H9 (cell line): Measurements from ENCODE around the gene DPH2. TPM values are rescaled to one million over a fixed set of nuclear protein-coding genes. Genes with fewer than 3 reads are reported as not detected.

Experiments
- DNase-seq: peaks from one replicate; pipeline ENCODE4 v3.0.0-alpha.2; 2017
- H2AFZ ChIP-seq: one replicate; pipeline ENCODE4 v1.6.1; 2013; ENCODE audit warnings: mild to moderate bottlenecking, low read length, control low read depth, moderate library complexity
- H2AK5ac ChIP-seq: 2 replicates; pipeline ENCODE4 v1.6.1; 2013; ENCODE audit warnings: low read length, control low read depth, mixed read lengths; ENCODE audit not compliant: insufficient read length
- H2BK120ac ChIP-seq: one replicate; pipeline ENCODE4 v1.6.1; 2013; ENCODE audit warnings: low read depth, mild to moderate bottlenecking, low read length, control low read depth, inconsistent platforms; ENCODE audit not compliant: poor library complexity, severe bottlenecking
- H2BK12ac ChIP-seq: 2 replicates; pipeline ENCODE4 v1.6.1; 2013; ENCODE audit warnings: low read length, control low read depth, mixed read lengths, low read depth; ENCODE audit not compliant: insufficient read length
- H2BK15ac ChIP-seq: 2 replicates; pipeline ENCODE4 v1.6.1; 2013; ENCODE audit warnings: low read depth, low read length, control low read depth
- H2BK20ac ChIP-seq: one replicate; pipeline ENCODE4 v1.6.1; 2013; ENCODE audit warnings: low read depth, mild to moderate bottlenecking, low read length, control low read depth, inconsistent platforms; ENCODE audit not compliant: poor library complexity, severe bottlenecking
- H2BK5ac ChIP-seq: 2 replicates; pipeline ENCODE4 v1.6.1; 2013; ENCODE audit warnings: low read length, control low read depth, mixed read lengths; ENCODE audit not compliant: insufficient read length
- H3K14ac ChIP-seq: 2 replicates; pipeline ENCODE4 v1.6.1; 2013; ENCODE audit warnings: low read length, control low read depth; ENCODE audit not compliant: insufficient read depth
- H3K18ac ChIP-seq: 2 replicates; pipeline ENCODE4 v1.6.1; 2013; ENCODE audit warnings: low read depth, mild to moderate bottlenecking, mixed read lengths, low read length, control low read depth; ENCODE audit not compliant: insufficient read length
- H3K23ac ChIP-seq: 2 replicates; pipeline ENCODE4 v1.6.1; 2013; ENCODE audit warnings: low read length, control low read depth, mixed read lengths, low read depth; ENCODE audit not compliant: insufficient read length
- H3K23me2 ChIP-seq: 2 replicates; pipeline ENCODE4 v1.6.1; 2013; ENCODE audit warnings: low read depth, mild to moderate bottlenecking, mixed read lengths, low read length, control low read depth; ENCODE audit not compliant: insufficient read length, poor library complexity, severe bottlenecking
- H3K27ac ChIP-seq: 2 replicates; pipeline ENCODE4 v1.5.1; 2013; ENCODE audit warnings: low read length, control low read depth, mixed read lengths, low read depth; ENCODE audit not compliant: insufficient read length
- H3K27me3 ChIP-seq: 2 replicates; pipeline ENCODE4 v1.6.1; 2013; ENCODE audit warnings: low read length, control low read depth, inconsistent platforms; ENCODE audit not compliant: insufficient read depth
- H3K4ac ChIP-seq: 2 replicates; pipeline ENCODE4 v1.6.1; 2013; ENCODE audit warnings: low read depth, mild to moderate bottlenecking, control low read depth, inconsistent platforms, low read length, moderate library complexity
- H3K4me1 ChIP-seq: 2 replicates; pipeline ENCODE4 v1.6.1; 2013; ENCODE audit warnings: low read length, control low read depth, inconsistent platforms; ENCODE audit not compliant: insufficient read depth
- H3K4me2 ChIP-seq: 2 replicates; pipeline ENCODE4 v1.6.1; 2013; ENCODE audit warnings: low read length, control low read depth, mixed read lengths; ENCODE audit not compliant: insufficient read length, insufficient read depth
- H3K56ac ChIP-seq: 2 replicates; pipeline ENCODE4 v1.6.1; 2013; ENCODE audit warnings: low read depth, mild to moderate bottlenecking, mixed read lengths, low read length, control low read depth; ENCODE audit not compliant: insufficient read length
- H3K79me1 ChIP-seq: 2 replicates; pipeline ENCODE4 v1.6.1; 2013; ENCODE audit warnings: low read depth, mild to moderate bottlenecking, moderate library complexity, low read length, control low read depth, inconsistent platforms; ENCODE audit not compliant: insufficient read depth, poor library complexity, severe bottlenecking
- H3K79me2 ChIP-seq: 2 replicates; pipeline ENCODE4 v1.6.1; 2013; ENCODE audit warnings: low read length, control low read depth, inconsistent platforms; ENCODE audit not compliant: insufficient read depth
- H3K9ac ChIP-seq: 2 replicates; pipeline ENCODE4 v1.6.1; 2013; ENCODE audit warnings: low read length, control low read depth, mixed read lengths; ENCODE audit not compliant: insufficient read length; ENCODE audit errors: extremely low read depth
- H3K9me3 ChIP-seq: one replicate; pipeline ENCODE4 v1.6.1; 2013; ENCODE audit warnings: low read depth, low read length, inconsistent platforms; ENCODE audit not compliant: control insufficient read depth
- H3T11ph ChIP-seq: one replicate; pipeline ENCODE4 v1.6.1; 2013; ENCODE audit warnings: mild to moderate bottlenecking, low read length, control low read depth, inconsistent platforms
- H4K20me1 ChIP-seq: one replicate; pipeline ENCODE4 v1.6.1; 2013; ENCODE audit not compliant: control insufficient read depth, insufficient read length, insufficient read depth
- H4K5ac ChIP-seq: 2 replicates; pipeline ENCODE4 v1.6.1; 2013; ENCODE audit warnings: low read depth, mild to moderate bottlenecking, mixed read lengths, low read length, control low read depth; ENCODE audit not compliant: insufficient read length
- H4K8ac ChIP-seq: replicated peaks from 2 replicates; pipeline ENCODE4 v1.6.1; 2013; ENCODE audit warnings: low read length, control low read depth, mixed read lengths, low read depth; ENCODE audit not compliant: insufficient read length
- H4K91ac ChIP-seq: 2 replicates; pipeline ENCODE4 v1.6.1; 2013; ENCODE audit warnings: low read depth, mild to moderate bottlenecking, moderate library complexity, mixed read lengths, low read length, control low read depth; ENCODE audit not compliant: insufficient read length
- H3K27ac Mint-ChIP-seq, 3 experiments: 2 replicates in 2 of 3; 3 replicates in 1 of 3; pipeline ENCODE4 v1.8.0; 2020 to 2021; ENCODE audit warnings: mixed read lengths in 3 of 3, mild to moderate bottlenecking in 1 of 3, moderate library complexity in 1 of 3
- H3K27me3 Mint-ChIP-seq: 2 replicates; pipeline ENCODE4 v1.8.0; 2021; ENCODE audit warnings: low read depth, mild to moderate bottlenecking, moderate library complexity, mixed read lengths
- H3K36me3 Mint-ChIP-seq, 3 experiments: 2 replicates in 2 of 3; 3 replicates in 1 of 3; pipeline ENCODE4 v1.8.0; 2020 to 2021; ENCODE audit warnings: low read depth in 3 of 3, mixed read lengths in 3 of 3; ENCODE audit not compliant: insufficient read depth in 1 of 3
- H3K4me1 Mint-ChIP-seq, 2 experiments: 2 replicates each; pipeline ENCODE4 v1.8.0; 2020; ENCODE audit warnings: mixed read lengths in 2 of 2
- H3K4me3 Mint-ChIP-seq, 2 experiments: 2 replicates in 1 of 2; 3 replicates in 1 of 2; pipeline ENCODE4 v1.8.0; 2020 to 2021; ENCODE audit warnings: mild to moderate bottlenecking in 2 of 2, mixed read lengths in 2 of 2, moderate library complexity in 1 of 2
- H3K9me3 Mint-ChIP-seq, 2 experiments: 2 replicates in 1 of 2; 3 replicates in 1 of 2; pipeline ENCODE4 v1.8.0; 2020; ENCODE audit warnings: mild to moderate bottlenecking in 2 of 2, mixed read lengths in 2 of 2, moderate library complexity in 1 of 2
- WGBS: extraction: QIAGEN DNeasy Blood & Tissue Kit; methylation state at CpG from one replicate; pipeline ENCODE4 v1.1.7; 2013; ENCODE audit warnings: missing lambda C conversion rate, low lambda C conversion rate, mixed read lengths; ENCODE audit not compliant: insufficient read length; ENCODE audit errors: extremely low coverage; 5-methylcytosine and 5-hydroxymethylcytosine counted together
- total RNA-seq: library from RNA; stranded (reverse); gene quantifications from 2 replicates; pipeline ENCODE4 v1.2.1, GENCODE V29; 2021
- TF ChIP-seq, protein P1 (sequence below): fragments of 200-600 bp; sonication (generic); conservative IDR thresholded peaks from 3 replicates; pipeline ENCODE4 v1.8.0; 2021; ENCODE audit warnings: antibody characterized with exemption, mild to moderate bottlenecking

The DPH2 gene
- total RNA-seq, 1 experiment from 2014 or later = 74.4 TPM

- Histone ChIP-seq H3K9me3 (no peaks in the 10 kb centered on the region), H3K4ac (no peak overlapping the region), H2AK5ac (no peak overlapping the region), H3K23me2 (no peaks in the 10 kb centered on the region), H2BK120ac (no peak overlapping the region), H3K18ac (no peak overlapping the region), H3K4me1 (no peaks in the 10 kb centered on the region), H3K14ac (no peak overlapping the region), H3K23ac (no peak overlapping the region), H4K20me1 (no peaks in the 10 kb centered on the region), H3K79me2 (no peaks in the 10 kb centered on the region), H3K79me1 (no peaks in the 10 kb centered on the region), H4K8ac (no peak overlapping the region), H4K91ac (no peak overlapping the region), H2BK15ac (no peak overlapping the region), H3K56ac (no peak overlapping the region), H2BK12ac (no peak overlapping the region), H2BK5ac (no peak overlapping the region), H3K27ac (no peak overlapping the region), H3K9ac (no peak overlapping the region), H4K5ac (no peak overlapping the region), H2AFZ (no peak overlapping the region), H3K27me3 (no peaks in the 10 kb centered on the region), H3K4me2 (no peak overlapping the region), H3T11ph (no peak overlapping the region), H2BK20ac (no peak overlapping the region)
- H3K27me3 Mint-ChIP-seq = no peaks in the 10 kb centered on the region
- no peak overlapping the region for H3K4me3 Mint-ChIP-seq
- DNase-seq = no peak
- TF ChIP-seq, protein P1, sequence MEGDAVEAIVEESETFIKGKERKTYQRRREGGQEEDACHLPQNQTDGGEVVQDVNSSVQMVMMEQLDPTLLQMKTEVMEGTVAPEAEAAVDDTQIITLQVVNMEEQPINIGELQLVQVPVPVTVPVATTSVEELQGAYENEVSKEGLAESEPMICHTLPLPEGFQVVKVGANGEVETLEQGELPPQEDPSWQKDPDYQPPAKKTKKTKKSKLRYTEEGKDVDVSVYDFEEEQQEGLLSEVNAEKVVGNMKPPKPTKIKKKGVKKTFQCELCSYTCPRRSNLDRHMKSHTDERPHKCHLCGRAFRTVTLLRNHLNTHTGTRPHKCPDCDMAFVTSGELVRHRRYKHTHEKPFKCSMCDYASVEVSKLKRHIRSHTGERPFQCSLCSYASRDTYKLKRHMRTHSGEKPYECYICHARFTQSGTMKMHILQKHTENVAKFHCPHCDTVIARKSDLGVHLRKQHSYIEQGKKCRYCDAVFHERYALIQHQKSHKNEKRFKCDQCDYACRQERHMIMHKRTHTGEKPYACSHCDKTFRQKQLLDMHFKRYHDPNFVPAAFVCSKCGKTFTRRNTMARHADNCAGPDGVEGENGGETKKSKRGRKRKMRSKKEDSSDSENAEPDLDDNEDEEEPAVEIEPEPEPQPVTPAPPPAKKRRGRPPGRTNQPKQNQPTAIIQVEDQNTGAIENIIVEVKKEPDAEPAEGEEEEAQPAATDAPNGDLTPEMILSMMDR = no peak
- no peaks in the 10 kb centered on the region for H3K9me3 Mint-ChIP-seq
- H3K4me1 Mint-ChIP-seq = peaks cover 6 to 10% of the 10 kb centered on the region in 2 experiments
- peak overlapping the region in 2 of 3 experiments; percentile 21 to 60; a peak in 2 of 7 replicates for H3K27ac Mint-ChIP-seq
- H3K36me3 Mint-ChIP-seq = peaks cover 0 to 23% (median 18%) of the 10 kb centered on the region in 3 experiments; a peak in 5 of 7 replicates
- no CpG with 5 or more reads among the region's 3 CpGs for WGBS
Measured at GRCh38 chr1:43953361-43953760, 16.4 kb upstream of the DPH2 start.
